Stromal cell of bone marrow (primary cell): ENCODE data around the gene NLRP3.

Source experiments
- DNase-seq: peaks from one replicate; pipeline ENCODE4 v3.0.0-alpha.2; 2012; ENCODE audit warnings: low read depth

NLRP3 gene

GRCh38 chr1:247437551-247438505 is 21.9 kb downstream of the NLRP3 start:
- no peak for DNase-seq

- DNase-seq = no peak
These were observed 24.1 kb downstream of the NLRP3 start for GRCh38 chr1:247440001-247440620.

- DNase-seq = no peak
These were observed 25.6 kb downstream of the NLRP3 start for GRCh38 chr1:247441606-247442005.

DNA sequence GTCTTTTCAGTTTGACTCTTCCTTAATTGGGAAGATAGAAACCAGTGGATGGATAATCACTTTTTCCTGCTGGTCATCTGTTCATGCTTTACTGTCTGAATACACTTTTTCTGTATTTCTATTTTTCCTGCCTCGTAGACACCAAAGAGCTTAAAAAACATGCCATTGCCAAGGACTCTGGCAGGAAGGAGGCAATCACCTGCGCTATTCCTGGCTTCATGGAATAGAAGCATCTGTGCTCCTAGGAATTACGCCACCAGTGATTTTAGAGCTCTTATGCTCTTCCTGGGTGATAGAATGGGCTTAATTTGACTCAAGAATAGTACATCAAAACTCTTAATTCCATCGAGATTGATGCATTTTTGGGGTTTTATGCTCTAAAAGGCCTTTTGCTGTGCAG is 26.2 kb downstream of the NLRP3 start:
- no peak for DNase-seq

- DNase-seq = no peak
These were observed 27.7 kb downstream of the NLRP3 start for GRCh38 chr1:247443641-247444040.

- no peak for DNase-seq
These were observed 28.6 kb downstream of the NLRP3 start for GRCh38 chr1:247444571-247444970.

- DNase-seq = no peak
These were observed 29.8 kb downstream of the NLRP3 start for GRCh38 chr1:247445526-247446356.

GRCh38 chr1:247447162-247447909 is 31.4 kb downstream of the NLRP3 start:
- no peak for DNase-seq

- DNase-seq = peak; percentile 32
These were observed 32.3 kb downstream of the NLRP3 start for GRCh38 chr1:247448107-247448791.

- no peak for DNase-seq
These were observed 35.5 kb downstream of the NLRP3 start for GRCh38 chr1:247451388-247452010.

- DNase-seq = no peak
These were observed 36.6 kb downstream of the NLRP3 start for GRCh38 chr1:247452447-247453039.

DNA sequence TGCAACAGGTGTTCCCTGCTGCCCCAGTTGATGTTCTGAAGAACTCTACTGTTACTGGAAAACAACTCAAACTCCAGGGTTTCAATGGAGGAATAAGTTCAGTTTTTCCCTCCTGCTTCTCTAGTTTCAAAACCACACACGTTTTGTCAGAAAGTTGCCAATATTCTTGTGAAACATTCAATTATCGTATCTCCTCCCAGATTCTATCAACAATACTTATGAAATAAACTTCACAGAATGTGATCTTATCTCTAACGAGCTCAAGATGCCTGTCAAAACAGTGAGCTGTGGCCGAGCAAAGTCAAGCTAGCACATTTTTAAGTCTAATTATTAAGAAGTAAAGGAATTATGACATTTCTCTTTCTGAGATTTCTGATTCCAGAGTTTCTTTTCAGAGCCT is 37.3 kb downstream of the NLRP3 start:
- no peak for DNase-seq

GRCh38 chr1:247453997-247454396 is 38.0 kb downstream of the NLRP3 start:
- no peak for DNase-seq

- DNase-seq = no peak
These were observed 40.0 kb downstream of the NLRP3 start for GRCh38 chr1:247456021-247456420.

GRCh38 chr1:247456914-247457639 is 41.1 kb downstream of the NLRP3 start:
- DNase-seq = no peak

GRCh38 chr1:247459507-247459906 is 43.5 kb downstream of the NLRP3 start:
- DNase-seq = no peak

DNA sequence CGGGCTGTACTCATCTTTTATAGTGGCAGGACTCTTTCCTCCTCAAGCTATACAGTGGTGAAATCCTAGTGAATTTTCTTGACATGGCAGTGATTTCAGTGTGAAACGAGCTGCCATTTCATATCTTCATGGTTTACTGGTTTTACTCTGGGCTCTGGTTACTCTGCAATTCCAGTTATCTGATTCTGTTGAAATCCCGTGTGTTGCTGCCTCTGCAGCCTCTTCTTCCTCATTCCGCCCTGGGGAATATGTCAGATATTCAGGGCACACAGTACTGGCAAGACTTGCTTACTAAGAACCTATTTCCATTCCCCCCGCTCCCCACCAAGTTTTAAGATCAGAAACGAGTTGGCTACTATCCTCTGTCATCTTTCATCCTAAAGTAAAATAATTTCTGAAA is 49.8 kb downstream of the NLRP3 start:
- no peak for DNase-seq

DNA sequence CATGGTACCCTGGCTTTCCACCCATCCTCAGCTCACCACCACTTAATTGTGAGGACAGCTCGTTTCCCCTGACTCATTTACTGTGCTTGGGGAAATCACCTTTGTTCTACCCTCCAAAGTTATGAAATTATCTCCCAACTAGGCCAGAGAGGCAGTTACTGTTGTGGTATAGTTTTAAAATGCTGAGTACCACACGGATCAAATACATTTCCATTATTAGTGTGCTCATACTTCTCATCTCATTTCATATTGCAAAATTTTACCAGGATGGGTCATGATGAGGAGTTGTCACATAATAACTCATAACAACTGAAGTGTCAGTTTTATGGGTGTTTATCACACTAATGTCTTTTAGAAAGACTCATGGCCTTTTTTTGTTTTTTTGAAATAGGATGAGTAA is 51.2 kb downstream of the NLRP3 start:
- no peak for DNase-seq

- DNase-seq = no peak
These were observed 52.6 kb downstream of the NLRP3 start for GRCh38 chr1:247468481-247469140.
